GM12801 (cell line): ENCODE results near the gene RAD51B.

ENCODE experiments used
- CTCF ChIP-seq: IDR thresholded peaks from one replicate; pipeline ENCODE4 v1.5.1; 2011; ENCODE audit warnings: control low read depth; ENCODE audit not compliant: insufficient read length; ENCODE audit errors: extremely low read depth

The RAD51B gene

GRCh38 chr14:68694516-68695235 is 875.1 kb downstream of the RAD51B start:
- no peak for TF ChIP-seq CTCF

- TF ChIP-seq CTCF: no peak
Observed at GRCh38 chr14:68695326-68695768, 875.8 kb downstream of the RAD51B start.

DNA sequence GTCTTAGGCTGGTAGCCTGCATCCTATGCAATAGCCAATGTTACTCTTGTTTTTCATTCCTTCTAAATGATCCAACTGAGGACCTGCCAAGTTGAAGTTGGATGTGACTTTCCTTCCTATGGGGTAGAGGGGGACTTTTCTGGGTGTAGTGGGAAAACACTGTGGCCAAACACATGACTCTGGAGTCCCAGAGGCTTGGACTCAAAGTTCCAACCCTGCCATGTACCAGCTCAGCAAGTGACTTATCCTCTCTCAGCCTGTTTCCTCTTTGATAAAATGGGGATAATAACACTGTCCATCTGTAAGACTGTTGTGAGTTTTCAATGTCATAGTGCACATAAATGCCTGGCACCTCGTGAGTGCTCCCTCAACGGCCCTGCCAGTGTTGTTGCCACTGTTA is 876.3 kb downstream of the RAD51B start:
- no peak for TF ChIP-seq CTCF

DNA sequence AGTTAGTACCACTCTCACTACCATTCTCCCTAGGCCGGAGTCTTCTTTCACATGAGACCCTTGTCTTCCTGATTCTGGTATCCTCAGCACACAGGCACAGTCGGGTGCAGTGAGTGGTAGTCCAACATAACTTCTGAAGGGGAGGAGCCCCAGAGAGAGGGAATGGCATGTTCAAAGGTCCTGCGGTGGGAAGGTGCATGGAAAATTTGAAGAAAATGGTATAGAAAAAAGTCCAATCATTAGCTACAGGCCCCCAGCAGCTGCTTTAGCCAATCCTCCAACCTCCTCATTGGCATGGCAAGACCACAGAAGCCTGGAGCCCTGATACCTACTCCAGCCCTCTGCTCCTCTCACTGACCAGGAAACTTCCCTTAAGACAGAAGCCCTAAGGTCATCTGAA is 876.7 kb downstream of the RAD51B start:
- TF ChIP-seq CTCF: no peak

GRCh38 chr14:68696721-68697495 is 877.3 kb downstream of the RAD51B start:
- TF ChIP-seq CTCF: no peak

- no peak for TF ChIP-seq CTCF
Observed at GRCh38 chr14:68701001-68701741, 881.6 kb downstream of the RAD51B start.

- TF ChIP-seq CTCF: no peak
Observed at GRCh38 chr14:68702135-68702534, 882.6 kb downstream of the RAD51B start.
